ENCODE data around the gene KRTAP3-2.

Gene KRTAP3-2

GRCh38 chr17:41009936-41010335, 10.2 kb upstream of the KRTAP3-2 start:
- no peak for DNase-seq

- DNase-seq, result no peak
Measured at GRCh38 chr17:41009301-41009760, 9.6 kb upstream of the KRTAP3-2 start.

DNA sequence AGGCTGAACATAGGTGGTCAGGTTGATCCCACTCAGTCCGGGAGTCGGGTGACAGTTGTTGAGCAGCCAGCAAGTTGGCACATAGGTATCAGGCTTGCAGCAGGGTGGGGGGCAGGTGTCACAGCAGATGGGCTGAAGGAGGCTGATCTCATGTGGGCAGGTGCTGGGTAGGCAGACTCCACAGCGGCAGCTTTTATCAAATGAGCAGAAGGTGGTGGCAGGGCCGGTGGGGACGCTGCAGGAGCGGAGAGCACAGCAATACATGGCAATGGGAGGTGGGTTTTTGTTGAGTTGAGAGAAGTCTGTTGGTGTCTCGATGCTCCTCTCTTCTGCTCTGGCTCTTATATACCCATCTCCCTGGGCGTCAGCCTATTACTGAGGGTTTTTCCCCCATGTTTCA, 9.1 kb upstream of the KRTAP3-2 start, which contains the start of gene KRTAP3-1:
KRTAP3-1 (minus strand) TSS at position 318 of the 400 bp plus-strand sequence; CDS start at position 264, 54 bp downstream.
- DNase-seq, result no peak

- no peak for DNase-seq
Measured at GRCh38 chr17:41004397-41004796, 4.7 kb upstream of the KRTAP3-2 start.

DNA sequence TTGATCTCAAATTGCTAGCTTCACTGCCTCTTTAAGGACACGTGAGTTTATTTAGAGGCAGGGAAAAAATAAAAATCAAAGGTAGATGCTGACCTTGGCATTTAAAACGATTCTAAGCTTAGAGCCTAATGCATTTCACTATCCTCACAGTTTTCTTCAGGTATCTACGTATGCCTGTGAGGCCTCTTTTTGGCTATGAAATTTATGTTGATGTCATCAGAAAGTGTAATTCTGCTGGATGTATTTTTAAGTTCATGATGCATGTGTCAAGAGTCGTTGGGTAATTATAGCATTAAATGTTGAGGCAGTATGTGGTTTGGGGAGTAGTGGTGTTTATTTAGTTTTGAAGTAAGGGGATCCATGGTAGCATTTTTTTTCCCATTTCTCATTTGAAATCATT, 4.2 kb upstream of the KRTAP3-2 start:
- no peak for DNase-seq

- DNase-seq, result no peak
Measured at GRCh38 chr17:41002814-41003213, 3.1 kb upstream of the KRTAP3-2 start.

DNA sequence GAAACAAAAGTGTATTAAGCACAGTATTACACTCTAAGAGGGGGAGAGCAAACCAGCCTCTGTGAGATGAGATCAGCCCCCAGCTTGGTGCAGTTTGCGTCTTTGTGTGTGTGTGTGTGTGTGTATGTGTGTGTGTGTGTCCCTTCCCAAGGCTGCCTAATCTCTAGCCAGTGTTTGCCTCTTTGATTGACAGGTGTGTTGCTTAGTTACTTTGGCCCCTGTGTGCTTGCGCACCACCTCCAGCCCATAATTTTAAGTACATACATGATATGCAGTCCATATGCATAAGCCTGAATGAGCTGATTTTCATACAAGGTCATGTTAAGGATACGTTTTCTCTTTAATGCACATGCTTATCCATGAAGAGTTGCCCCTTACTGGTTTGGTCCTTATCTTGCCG, 2.1 kb upstream of the KRTAP3-2 start:
- DNase-seq, result no peak

GRCh38 chr17:40997361-40997760, 2.3 kb downstream of the KRTAP3-2 start:
- no peak for DNase-seq

DNA sequence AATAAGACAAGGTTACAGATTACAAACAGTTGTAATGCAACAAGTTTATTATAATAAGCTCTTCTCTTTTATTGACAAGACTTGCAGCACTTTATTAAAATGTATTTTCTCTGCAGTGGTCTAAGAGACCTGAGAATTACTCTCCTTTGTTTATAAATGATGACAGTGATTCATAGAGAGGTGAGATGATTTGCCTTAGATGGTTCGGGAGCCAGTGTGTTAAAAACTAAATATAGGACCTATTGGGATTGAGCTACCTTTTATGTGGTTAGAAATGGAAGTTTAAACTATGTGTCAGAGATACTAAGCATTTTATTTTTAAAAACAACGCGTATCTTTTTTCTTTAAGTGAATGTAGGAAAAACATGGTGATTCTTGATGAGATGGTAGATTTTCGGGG, 2.9 kb downstream of the KRTAP3-2 start:
- DNase-seq, result no peak

DNA sequence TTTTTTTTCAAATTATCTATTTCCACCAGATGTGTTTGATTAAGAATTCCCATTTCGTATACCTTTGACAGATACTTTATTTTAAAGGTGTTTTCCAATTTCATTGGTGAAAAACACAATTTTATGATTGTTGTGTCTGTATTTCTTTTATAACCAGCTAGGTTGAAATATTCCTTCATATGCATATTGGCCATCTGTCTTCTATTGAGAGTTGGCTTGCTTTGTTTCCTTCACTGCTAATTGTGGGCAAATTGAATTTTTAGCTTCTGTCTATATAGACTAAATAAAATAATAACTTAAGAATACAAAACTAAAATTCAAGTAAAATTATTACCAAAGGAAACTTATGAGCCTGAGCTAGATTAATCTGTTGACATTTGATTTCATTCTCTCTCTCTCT, 4.6 kb downstream of the KRTAP3-2 start:
- DNase-seq, result no peak

GRCh38 chr17:40993839-40994238, 5.9 kb downstream of the KRTAP3-2 start, which contains the start of gene KRTAP3-3:
Gene KRTAP3-3 (minus strand): TSS chr17:40994164. CDS start chr17:40994097, 67 bp downstream.
- no peak for DNase-seq

GRCh38 chr17:40993084-40993483, 6.6 kb downstream of the KRTAP3-2 start:
- no peak for DNase-seq

DNA sequence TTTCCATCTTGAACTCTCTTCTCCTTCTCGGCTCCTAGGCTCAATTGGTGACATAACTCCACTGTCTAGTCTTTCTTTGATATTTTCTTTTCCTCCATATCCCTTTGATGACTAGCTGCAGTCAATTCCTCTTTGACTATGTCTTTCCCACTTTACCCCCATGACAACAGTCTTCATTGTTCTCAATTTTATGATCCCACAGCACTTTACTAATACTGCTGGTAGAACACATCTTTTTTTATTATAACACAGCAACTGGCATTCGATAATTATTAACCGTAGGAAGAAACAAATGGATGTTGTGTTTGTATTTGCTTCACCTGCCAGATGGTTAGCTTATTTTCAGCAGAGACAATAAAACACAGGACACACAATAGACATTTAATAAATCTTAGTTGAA, 7.0 kb downstream of the KRTAP3-2 start:
- no peak for DNase-seq

DNA sequence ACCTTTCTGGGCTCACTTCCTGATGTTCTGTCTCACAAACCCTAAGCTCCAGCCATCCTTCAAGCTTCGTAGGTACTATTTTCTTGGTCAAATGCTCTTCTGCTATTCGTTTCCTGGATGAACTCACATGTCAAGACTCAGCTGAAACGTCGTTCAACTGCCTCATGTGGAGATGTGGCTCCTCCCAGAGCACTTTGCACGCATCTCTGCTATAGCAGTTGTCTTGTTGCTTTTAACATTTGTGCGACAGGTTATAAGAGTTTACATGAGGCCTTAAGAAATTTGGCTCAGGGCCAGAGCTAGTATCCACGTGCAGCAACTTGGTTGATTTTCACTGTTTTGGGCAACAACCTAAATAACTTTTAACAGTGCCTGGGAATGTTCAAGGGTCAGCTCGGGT, 12.8 kb downstream of the KRTAP3-2 start:
- no peak for DNase-seq

- DNase-seq, result no peak
Measured at GRCh38 chr17:40984226-40984625, 15.5 kb downstream of the KRTAP3-2 start, which contains the start of gene KRT40. Gene KRT40 (minus strand): TSS chr17:40984326. CDS start chr17:40984273, 53 bp downstream.

GRCh38 chr17:40981115-40981514, 18.6 kb downstream of the KRTAP3-2 start:
- DNase-seq, result no peak

- no peak for DNase-seq
Measured at GRCh38 chr17:40980596-40980995, 19.1 kb downstream of the KRTAP3-2 start.

DNA sequence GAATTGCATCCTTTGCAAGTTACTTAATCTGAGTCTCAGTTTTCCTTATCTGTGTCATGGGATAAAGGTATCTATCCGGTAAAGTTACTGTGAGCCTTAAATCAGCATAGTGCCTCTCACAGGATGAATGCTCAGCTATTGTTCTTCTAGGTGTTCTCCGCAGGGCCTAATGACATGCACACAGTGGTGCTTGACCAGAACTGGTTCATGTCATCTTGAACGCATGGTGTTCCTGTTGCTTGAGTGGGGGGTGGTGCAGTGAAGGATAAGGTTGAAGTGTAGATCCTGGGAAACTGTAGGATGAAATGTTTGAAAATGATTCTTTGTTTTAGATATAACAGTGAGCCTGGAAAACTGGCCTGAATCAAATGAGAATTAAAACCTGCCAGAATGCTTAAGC, 19.6 kb downstream of the KRTAP3-2 start:
- no peak for DNase-seq

GRCh38 chr17:40978575-40979151, 21.0 kb downstream of the KRTAP3-2 start:
- no peak for DNase-seq

DNA sequence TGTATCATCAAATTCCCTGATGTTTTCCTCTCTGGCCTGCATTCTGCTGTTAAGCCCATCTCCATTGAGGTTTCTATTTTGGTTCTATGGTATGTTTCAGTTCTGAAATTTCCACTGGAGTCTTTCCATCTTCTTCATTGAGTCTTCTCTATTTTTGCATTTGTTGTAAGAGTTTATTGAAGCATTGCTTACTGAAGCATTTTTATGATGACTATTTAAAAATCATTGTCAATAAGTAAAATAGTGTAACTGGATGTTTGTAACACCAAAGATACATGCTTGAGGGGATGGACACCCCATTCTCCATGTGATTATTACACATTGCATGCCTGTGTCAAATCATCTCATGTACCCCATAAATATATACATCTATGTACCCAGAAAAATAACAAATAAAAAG, 24.2 kb downstream of the KRTAP3-2 start:
- no peak for DNase-seq

- no peak for DNase-seq
Measured at GRCh38 chr17:40974366-40974765, 25.3 kb downstream of the KRTAP3-2 start.

- no peak for DNase-seq
Measured at GRCh38 chr17:40967582-40967981, 32.1 kb downstream of the KRTAP3-2 start.

DNA sequence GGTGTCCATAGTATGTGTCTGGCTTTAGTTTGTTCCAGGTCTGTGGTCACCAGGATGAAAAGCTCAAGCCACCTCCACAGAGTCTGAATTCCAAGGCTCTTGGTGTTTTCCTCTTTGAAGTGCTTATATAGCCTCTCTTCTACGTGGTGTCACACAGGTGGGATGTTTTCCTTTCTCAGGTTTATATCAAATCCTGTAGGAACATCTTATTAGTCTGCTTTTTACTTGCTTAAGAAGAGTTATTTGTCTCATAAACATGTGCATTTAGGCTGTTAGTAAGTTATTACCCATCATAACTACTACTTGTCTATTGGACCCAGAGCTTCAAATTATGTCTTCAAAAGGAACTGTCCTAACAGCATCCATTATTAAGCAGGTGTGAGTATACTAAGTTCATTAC, 32.9 kb downstream of the KRTAP3-2 start, which contains the start of gene KRT39:
KRT39 (minus strand) TSS at position 101 of the 400 bp plus-strand sequence; CDS start at position 9, 92 bp downstream.
- no peak for DNase-seq

DNA sequence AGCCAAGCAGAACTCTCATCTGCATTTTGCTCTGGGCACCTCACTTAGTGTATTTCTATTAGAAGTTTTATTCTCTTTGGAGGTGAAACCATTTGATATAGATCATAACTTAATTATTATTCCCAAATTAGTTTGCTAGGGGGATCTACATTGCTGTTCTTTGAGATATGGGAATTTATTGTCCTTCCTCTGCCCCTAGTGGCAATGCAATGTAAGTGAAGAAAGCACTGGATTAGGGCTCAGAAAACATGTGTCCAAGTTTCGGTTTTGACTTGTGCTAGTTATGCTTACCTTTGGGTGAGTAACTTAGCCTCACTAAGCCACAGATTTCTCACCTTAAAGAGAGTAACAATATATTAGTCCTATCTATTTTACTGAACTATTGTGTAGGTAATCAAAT, 35.9 kb downstream of the KRTAP3-2 start:
- peak; percentile 23 for DNase-seq

GRCh38 chr17:40962059-40962561, 37.6 kb downstream of the KRTAP3-2 start:
- no peak for DNase-seq

Measured in CD4-positive, alpha-beta T cell treated with Interleukin-21 for 1 hour (primary cell).